ENCODE data around the gene HPSE2.
"Not testable (repeated sequence)": the region's sequence is repeated elsewhere in the genome, so short reads cannot be mapped to it uniquely, and the experiment has no call there.

Gene HPSE2

GRCh38 chr10:98610301-98610700 lies 625.4 kb downstream of the HPSE2 start:
- DNase-seq, result no peak

GRCh38 chr10:98609265-98609664 lies 626.4 kb downstream of the HPSE2 start:
- DNase-seq, result no peak

GRCh38 chr10:98608411-98608810 lies 627.2 kb downstream of the HPSE2 start:
- DNase-seq, result no peak

- DNase-seq, result no peak
These were observed 633.4 kb downstream of the HPSE2 start for GRCh38 chr10:98602224-98602623.

- DNase-seq, result no peak
These were observed 636.5 kb downstream of the HPSE2 start for GRCh38 chr10:98599032-98599610.

GRCh38 chr10:98596404-98596803 lies 639.2 kb downstream of the HPSE2 start:
- DNase-seq, result no peak

- no peak for DNase-seq
These were observed 646.0 kb downstream of the HPSE2 start for GRCh38 chr10:98589691-98590090.

- no peak for DNase-seq
These were observed 646.6 kb downstream of the HPSE2 start for GRCh38 chr10:98589007-98589406.

GRCh38 chr10:98587156-98587837 lies 648.4 kb downstream of the HPSE2 start:
- DNase-seq, result no peak

GRCh38 chr10:98586096-98586495 lies 649.6 kb downstream of the HPSE2 start:
- DNase-seq, result no peak

GRCh38 chr10:98582363-98582762 lies 653.3 kb downstream of the HPSE2 start:
- DNase-seq, result no peak

GRCh38 chr10:98577578-98577977 lies 658.1 kb downstream of the HPSE2 start:
- no peak for DNase-seq

GRCh38 chr10:98577168-98577567 lies 658.5 kb downstream of the HPSE2 start:
- DNase-seq, result no peak

- DNase-seq, result no peak
These were observed 659.6 kb downstream of the HPSE2 start for GRCh38 chr10:98576096-98576495.

GRCh38 chr10:98572594-98572993 lies 663.1 kb downstream of the HPSE2 start:
- DNase-seq, result no peak

GRCh38 chr10:98570834-98571233 lies 664.8 kb downstream of the HPSE2 start:
- no peak for DNase-seq

- no peak for DNase-seq
These were observed 665.8 kb downstream of the HPSE2 start for GRCh38 chr10:98569853-98570252.

- DNase-seq, result no peak
These were observed 667.1 kb downstream of the HPSE2 start for GRCh38 chr10:98568551-98568950.

GRCh38 chr10:98567391-98568133 lies 668.1 kb downstream of the HPSE2 start:
- no peak for DNase-seq

GRCh38 chr10:98563811-98564210 lies 671.8 kb downstream of the HPSE2 start:
- DNase-seq, result no peak

GRCh38 chr10:98560565-98560964 lies 675.1 kb downstream of the HPSE2 start:
- no peak for DNase-seq

- no peak for DNase-seq
These were observed 679.6 kb downstream of the HPSE2 start for GRCh38 chr10:98556061-98556460.

GRCh38 chr10:98555021-98555619 lies 680.5 kb downstream of the HPSE2 start:
- DNase-seq, result no peak

GRCh38 chr10:98541561-98541960 lies 694.1 kb downstream of the HPSE2 start:
- not testable (repeated sequence) for DNase-seq

Data from inflammatory macrophage treated with lipopolysaccharide for 4 hours (primary cell).